K562 treated with DMSO at 1 percent for 48 hours (cell line): ENCODE results near the gene PYCARD. TPM values are rescaled to one million over a fixed set of nuclear protein-coding genes. Genes with fewer than 3 reads are reported as not detected.

Experiments
- total RNA-seq: library from RNA; unstranded; fragments of 300-600 nt; gene quantifications from 2 replicates; pipeline ENCODE4 v1.2.3, GENCODE V29; 2022; ENCODE audit warnings: low replicate concordance; ENCODE audit errors: extremely low read depth

Gene PYCARD
- total RNA-seq = not detected in 2 replicates

GRCh38 chr16:31202414-31203375 is at the start of gene PYCARD:
TSS of gene PYCARD (minus strand) at chr16:31202760. CDS start at chr16:31202690, 70 bp downstream.

GRCh38 chr16:31216422-31217135 is 14.0 kb upstream of the PYCARD start, which contains the start of gene PYDC1:
TSS of gene PYDC1 (minus strand) at chr16:31217135. CDS start at chr16:31217028, 107 bp downstream.

GRCh38 chr16:31213877-31214707 is 11.5 kb upstream of the PYCARD start, which contains the start of gene TRIM72:
TSS of gene TRIM72 (plus strand) at chr16:31214119. CDS start at chr16:31214739, 620 bp downstream.

GRCh38 chr16:31179747-31180459 is 22.7 kb downstream of the PYCARD start, which contains the start of gene FUS:
TSS of gene FUS (plus strand) at chr16:31180139. CDS start at chr16:31180215, 76 bp downstream.

Other genes starting within 250 kb of the PYCARD start
- gene SETD1A, start 245.0 kb downstream of the PYCARD start, total RNA-seq = not detected in 2 replicates
- gene HSD3B7, start 217.6 kb downstream of the PYCARD start, total RNA-seq = not detected in 2 replicates
- not detected in 2 replicates for gene STX1B, start 192.1 kb downstream of the PYCARD start, total RNA-seq
- not detected in 2 replicates for gene STX4, start 169.2 kb downstream of the PYCARD start, total RNA-seq
- not detected in 2 replicates for gene ZNF668, start 128.5 kb downstream of the PYCARD start, total RNA-seq
- not detected in 2 replicates for gene ZNF646, start 128.3 kb downstream of the PYCARD start, total RNA-seq
- not detected in 2 replicates for gene PRSS53, start 113.8 kb downstream of the PYCARD start, total RNA-seq
- not detected in 2 replicates for gene VKORC1, start 108.0 kb downstream of the PYCARD start, total RNA-seq
- not detected in 2 replicates for gene BCKDK, start 94.4 kb downstream of the PYCARD start, total RNA-seq
- gene KAT8, start 85.1 kb downstream of the PYCARD start, total RNA-seq = not detected in 2 replicates
- not detected in 2 replicates for gene PRSS8, start 67.0 kb downstream of the PYCARD start, total RNA-seq
- not detected in 2 replicates for gene PRSS36, start 52.7 kb downstream of the PYCARD start, total RNA-seq
- not detected in 2 replicates for gene FUS, start 22.6 kb downstream of the PYCARD start, total RNA-seq
- gene TRIM72, start 11.4 kb upstream of the PYCARD start, total RNA-seq = not detected in 2 replicates
- not detected in 2 replicates for gene PYDC1, start 14.4 kb upstream of the PYCARD start, total RNA-seq
- gene ITGAM, start 57.2 kb upstream of the PYCARD start, total RNA-seq = not detected in 2 replicates
- not detected in 2 replicates for gene ITGAX, start 152.4 kb upstream of the PYCARD start, total RNA-seq
- not detected in 2 replicates for gene ITGAD, start 190.6 kb upstream of the PYCARD start, total RNA-seq
- not detected in 2 replicates for gene COX6A2, start 225.6 kb upstream of the PYCARD start, total RNA-seq
- not detected in 2 replicates for gene ZNF843, start 240.0 kb upstream of the PYCARD start, total RNA-seq